DOHH2 (cell line): ENCODE data around the gene SEMG1.

ENCODE experiments used
- H3F3A ChIP-seq: fragments of 200-600 bp; sonication (generic), shearing (Covaris generic); 2 replicates; pipeline ENCODE4 v1.6.0; 2016; ENCODE audit warnings: antibody characterized with exemption, mild to moderate bottlenecking; ENCODE audit not compliant: control insufficient read depth, insufficient read depth
- H3K27ac ChIP-seq: fragments of 200-600 bp; sonication (generic); 2 replicates; pipeline ENCODE4 v1.5.1; 2014; ENCODE audit warnings: low read depth, mild to moderate bottlenecking, low read length, moderate library complexity
- H3K27me3 ChIP-seq: fragments of 200-600 bp; sonication (generic); 2 replicates; pipeline ENCODE4 v1.6.1; 2014; ENCODE audit warnings: mild to moderate bottlenecking, low read length, mixed read lengths; ENCODE audit not compliant: control insufficient read depth
- H3K36me3 ChIP-seq: fragments of 200-600 bp; sonication (generic); 2 replicates; pipeline ENCODE4 v1.6.1; 2014; ENCODE audit warnings: mild to moderate bottlenecking, low read length, moderate library complexity, mixed read lengths; ENCODE audit not compliant: control insufficient read depth
- H3K4me1 ChIP-seq: fragments of 200-600 bp; sonication (generic); 2 replicates; pipeline ENCODE4 v1.6.1; 2014; ENCODE audit warnings: mild to moderate bottlenecking, low read length, mixed read lengths; ENCODE audit not compliant: control insufficient read depth
- H3K4me2 ChIP-seq: fragments of 200-600 bp; sonication (generic); 2 replicates; pipeline ENCODE4 v1.6.0; 2014; ENCODE audit warnings: mild to moderate bottlenecking, low read length, moderate library complexity
- H3K4me3 ChIP-seq: fragments of 200-600 bp; sonication (generic); 2 replicates; pipeline ENCODE4 v1.5.1; 2014; ENCODE audit warnings: mild to moderate bottlenecking, low read length, mixed read lengths
- H3K79me2 ChIP-seq: fragments of 200-600 bp; sonication (generic); 2 replicates; pipeline ENCODE4 v1.6.1; 2014; ENCODE audit warnings: mild to moderate bottlenecking, low read length, mixed read lengths; ENCODE audit not compliant: control insufficient read depth
- H3K9me2 ChIP-seq: fragments of 200-600 bp; sonication (generic); replicated peaks from 2 replicates; pipeline ENCODE4 v1.6.1; 2014; ENCODE audit warnings: mild to moderate bottlenecking, low read length, mixed read lengths; ENCODE audit not compliant: control insufficient read depth
- H3K9me3 ChIP-seq: fragments of 200-600 bp; sonication (generic); 2 replicates; pipeline ENCODE4 v1.6.1; 2014; ENCODE audit warnings: antibody characterized with exemption, low read length, mixed read lengths; ENCODE audit not compliant: control insufficient read depth, insufficient read depth
- H4K20me1 ChIP-seq: fragments of 200-600 bp; sonication (generic); 2 replicates; pipeline ENCODE4 v1.6.0; 2014; ENCODE audit warnings: low read depth, mild to moderate bottlenecking, antibody characterized with exemption, low read length, moderate library complexity; ENCODE audit not compliant: control insufficient read depth, insufficient read depth
- EZH2phosphoT487 ChIP-seq: fragments of 200-600 bp; sonication (generic); IDR thresholded peaks from 2 replicates; pipeline ENCODE4 v1.6.1; 2017; ENCODE audit warnings: borderline replicate concordance, mild to moderate bottlenecking, antibody characterized with exemption, low read length, moderate library complexity, mixed read lengths
- TF ChIP-seq, protein P1 (sequence below): fragments of 200-600 bp; sonication (generic); IDR thresholded peaks from one replicate; pipeline ENCODE4 v1.5.1; 2014; ENCODE audit warnings: antibody characterized with exemption, mild to moderate bottlenecking, low read depth, low read length; ENCODE audit not compliant: poor library complexity, severe bottlenecking

The SEMG1 gene

DNA sequence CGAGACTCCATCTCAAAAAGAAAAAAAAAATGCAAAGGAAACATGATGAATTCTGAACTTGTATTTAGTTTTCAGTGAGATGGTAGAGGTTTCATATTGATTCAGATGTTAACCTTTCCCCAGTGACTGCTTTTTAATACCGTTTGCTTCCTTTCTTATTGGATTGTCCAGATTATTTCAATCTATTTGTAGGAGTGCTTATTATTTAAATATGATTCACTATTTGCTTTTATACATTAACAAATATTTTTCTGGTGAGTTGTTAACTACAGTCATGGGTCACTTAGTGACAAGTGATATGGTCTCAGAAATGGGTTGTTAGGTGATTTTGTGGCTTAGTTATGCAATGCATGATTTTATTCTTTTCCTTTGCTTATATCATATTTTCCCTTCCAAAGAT is 23.7 kb upstream of the SEMG1 start:
- Histone ChIP-seq H3K9me3 (no peaks in the 10 kb centered on the region), H3K4me2 (no peak overlapping the region), H3K27me3 (peaks cover 3% of the 10 kb centered on the region; the same call in 1 of the 2 replicates), H3F3A (no peaks in the 10 kb centered on the region), H4K20me1 (no peaks in the 10 kb centered on the region), H3K36me3 (no peaks in the 10 kb centered on the region), H3K4me3 (no peak overlapping the region), H3K79me2 (no peaks in the 10 kb centered on the region), H3K9me2 (no peaks in the 10 kb centered on the region), H3K27ac (no peak overlapping the region), H3K4me1 (no peaks in the 10 kb centered on the region)
- no peak for TF ChIP-seq EZH2phosphoT487
- TF ChIP-seq, protein P1, sequence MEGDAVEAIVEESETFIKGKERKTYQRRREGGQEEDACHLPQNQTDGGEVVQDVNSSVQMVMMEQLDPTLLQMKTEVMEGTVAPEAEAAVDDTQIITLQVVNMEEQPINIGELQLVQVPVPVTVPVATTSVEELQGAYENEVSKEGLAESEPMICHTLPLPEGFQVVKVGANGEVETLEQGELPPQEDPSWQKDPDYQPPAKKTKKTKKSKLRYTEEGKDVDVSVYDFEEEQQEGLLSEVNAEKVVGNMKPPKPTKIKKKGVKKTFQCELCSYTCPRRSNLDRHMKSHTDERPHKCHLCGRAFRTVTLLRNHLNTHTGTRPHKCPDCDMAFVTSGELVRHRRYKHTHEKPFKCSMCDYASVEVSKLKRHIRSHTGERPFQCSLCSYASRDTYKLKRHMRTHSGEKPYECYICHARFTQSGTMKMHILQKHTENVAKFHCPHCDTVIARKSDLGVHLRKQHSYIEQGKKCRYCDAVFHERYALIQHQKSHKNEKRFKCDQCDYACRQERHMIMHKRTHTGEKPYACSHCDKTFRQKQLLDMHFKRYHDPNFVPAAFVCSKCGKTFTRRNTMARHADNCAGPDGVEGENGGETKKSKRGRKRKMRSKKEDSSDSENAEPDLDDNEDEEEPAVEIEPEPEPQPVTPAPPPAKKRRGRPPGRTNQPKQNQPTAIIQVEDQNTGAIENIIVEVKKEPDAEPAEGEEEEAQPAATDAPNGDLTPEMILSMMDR: no peak

GRCh38 chr20:45187693-45188092 is 19.1 kb upstream of the SEMG1 start:
- H4K20me1 ChIP-seq: no peaks in the 10 kb centered on the region
- H3K36me3 ChIP-seq: no peaks in the 10 kb centered on the region
- H3K4me2 ChIP-seq: no peak overlapping the region
- no peaks in the 10 kb centered on the region for H3K4me1 ChIP-seq
- no peaks in the 10 kb centered on the region for H3F3A ChIP-seq
- H3K9me3 ChIP-seq: no peaks in the 10 kb centered on the region
- no peak overlapping the region for H3K27ac ChIP-seq
- H3K27me3 ChIP-seq: peaks cover 3% of the 10 kb centered on the region; the same call in 1 of the 2 replicates
- no peaks in the 10 kb centered on the region for H3K79me2 ChIP-seq
- no peak overlapping the region for H3K4me3 ChIP-seq
- TF ChIP-seq EZH2phosphoT487: no peak
- TF ChIP-seq, protein P1: no peak
- H3K9me2 ChIP-seq: no peaks in the 10 kb centered on the region

DNA sequence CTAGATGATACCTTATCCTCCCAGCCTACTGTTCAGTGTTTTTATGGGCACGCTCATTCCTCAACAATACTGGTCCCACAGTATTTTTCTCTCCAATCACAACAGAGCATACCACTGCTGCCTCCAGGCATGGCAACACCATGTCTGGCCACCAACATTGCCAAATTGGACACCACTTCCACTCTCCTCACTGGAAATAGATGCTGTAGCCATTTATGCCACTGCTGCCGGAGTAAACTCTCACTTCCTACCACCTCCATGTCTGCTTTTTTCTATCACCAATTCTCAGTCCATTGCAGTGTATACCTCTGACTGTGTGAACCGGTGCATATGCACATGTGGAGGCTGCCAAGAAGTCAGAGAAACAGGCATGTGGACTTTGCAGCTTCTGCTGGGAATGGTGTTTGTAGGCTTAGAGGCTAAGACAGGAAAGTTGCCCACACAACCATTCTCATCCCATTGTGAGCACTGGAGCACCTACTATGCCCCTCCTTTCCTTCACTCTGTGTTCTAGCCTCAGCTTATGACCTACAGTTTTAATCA is 17.7 kb upstream of the SEMG1 start:
- H3K9me3 ChIP-seq: no peaks in the 10 kb centered on the region
- H3K9me2 ChIP-seq: no peaks in the 10 kb centered on the region
- no peaks in the 10 kb centered on the region for H3F3A ChIP-seq
- H4K20me1 ChIP-seq: no peaks in the 10 kb centered on the region
- H3K27me3 ChIP-seq: peaks cover 3% of the 10 kb centered on the region; the same call in 1 of the 2 replicates
- no peaks in the 10 kb centered on the region for H3K79me2 ChIP-seq
- no peaks in the 10 kb centered on the region for H3K4me1 ChIP-seq
- no peak for TF ChIP-seq EZH2phosphoT487
- TF ChIP-seq, protein P1: no peak
- no peak overlapping the region for H3K27ac ChIP-seq
- H3K4me2 ChIP-seq: no peak overlapping the region
- no peak overlapping the region for H3K4me3 ChIP-seq
- H3K36me3 ChIP-seq: no peaks in the 10 kb centered on the region
